GM21515 (cell line): ENCODE measurements around the gene TRMT61B.

Experiments
- ATAC-seq: cut with Tn5 transposase; IDR thresholded peaks from one replicate; pipeline ENCODE4 v1.9.1; 2021; ENCODE audit not compliant: unreplicated experiment

TRMT61B gene

DNA sequence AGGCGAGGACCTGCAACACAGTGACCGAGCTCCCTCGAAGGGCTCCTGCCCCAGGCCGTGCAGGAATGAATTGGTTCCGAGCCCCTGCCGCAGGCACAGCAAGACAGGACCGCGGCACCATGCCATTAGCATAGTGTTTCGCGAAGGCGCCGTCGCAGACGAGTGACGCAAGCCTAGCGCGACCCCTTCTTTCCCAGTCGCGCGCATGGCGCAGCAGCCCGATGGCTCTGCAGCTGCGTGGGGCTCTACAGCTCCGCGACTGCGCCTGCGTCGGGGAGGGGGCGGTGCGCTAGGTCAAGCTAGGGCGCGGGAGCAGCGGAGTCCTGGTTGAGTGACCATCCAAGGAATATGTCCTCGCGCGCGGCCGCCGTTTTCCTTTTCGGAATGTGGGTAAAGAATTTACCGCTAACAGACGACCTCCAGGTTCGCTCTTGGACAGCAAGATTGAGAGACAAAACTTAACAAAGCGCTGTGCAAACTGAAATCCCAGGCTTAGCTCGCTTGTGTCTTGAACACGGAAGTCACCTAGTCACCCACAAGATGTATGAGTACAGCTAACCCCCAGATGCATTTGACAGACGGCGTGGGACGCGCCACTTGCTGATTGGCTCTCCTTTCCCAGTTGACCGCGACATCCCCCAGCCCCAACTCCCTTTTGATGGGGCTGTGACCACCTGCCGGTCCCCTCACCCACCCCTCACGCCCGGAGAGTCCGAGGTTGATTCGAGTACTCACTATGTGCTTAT is at the start of gene TRMT61B:
TRMT61B (minus strand) TSS at position 164 of the 746 bp plus-strand sequence; CDS start at position 132, 32 bp downstream.
- ATAC-seq = peak; percentile 96

- no peak for ATAC-seq
These were observed 45.8 kb upstream of the TRMT61B start for GRCh38 chr2:28915939-28916338.

GRCh38 chr2:28909655-28910353 is 39.7 kb upstream of the TRMT61B start:
- ATAC-seq = no peak

DNA sequence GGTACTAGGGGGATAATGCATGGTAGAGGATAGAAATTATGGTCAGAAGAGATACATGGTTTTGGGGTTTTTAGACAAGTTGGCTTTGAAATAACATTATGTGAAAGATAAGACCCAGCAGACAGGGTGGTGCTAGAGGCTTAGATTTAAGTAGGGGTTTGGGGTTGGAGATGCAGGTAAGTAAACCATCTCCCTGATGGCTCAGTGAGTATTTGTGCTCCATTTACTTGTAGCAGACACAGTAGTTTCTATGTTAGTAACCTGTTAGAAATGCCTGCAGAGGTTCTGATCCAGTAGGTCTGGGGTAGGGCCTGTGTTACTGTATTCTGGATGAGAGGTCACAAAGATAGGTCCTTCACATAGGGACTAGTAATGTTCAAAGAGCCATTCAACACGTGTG is 38.1 kb upstream of the TRMT61B start:
- ATAC-seq = no peak

DNA sequence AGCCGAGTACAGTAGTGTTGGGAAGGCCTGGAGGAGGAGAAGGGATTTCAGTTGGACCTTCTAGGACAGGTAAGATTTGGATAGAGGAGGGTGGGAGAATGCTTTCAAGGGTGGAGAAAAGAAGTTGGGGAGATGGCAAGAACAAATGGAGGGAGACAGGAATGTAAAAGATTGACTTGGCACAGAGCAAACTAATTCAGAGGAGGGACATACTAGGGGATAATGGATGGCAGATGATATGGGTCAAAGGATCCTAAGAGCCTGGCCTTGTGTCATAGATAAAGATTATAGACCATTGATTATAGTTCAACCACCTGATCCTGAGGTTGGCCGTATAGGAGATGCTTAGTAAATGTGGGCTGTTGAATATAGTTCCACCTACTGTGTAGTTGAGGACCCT is 36.7 kb upstream of the TRMT61B start:
- ATAC-seq = no peak

GRCh38 chr2:28906376-28906775 is 36.3 kb upstream of the TRMT61B start:
- ATAC-seq = no peak

- ATAC-seq = no peak
These were observed 35.4 kb upstream of the TRMT61B start for GRCh38 chr2:28905533-28905932.

DNA sequence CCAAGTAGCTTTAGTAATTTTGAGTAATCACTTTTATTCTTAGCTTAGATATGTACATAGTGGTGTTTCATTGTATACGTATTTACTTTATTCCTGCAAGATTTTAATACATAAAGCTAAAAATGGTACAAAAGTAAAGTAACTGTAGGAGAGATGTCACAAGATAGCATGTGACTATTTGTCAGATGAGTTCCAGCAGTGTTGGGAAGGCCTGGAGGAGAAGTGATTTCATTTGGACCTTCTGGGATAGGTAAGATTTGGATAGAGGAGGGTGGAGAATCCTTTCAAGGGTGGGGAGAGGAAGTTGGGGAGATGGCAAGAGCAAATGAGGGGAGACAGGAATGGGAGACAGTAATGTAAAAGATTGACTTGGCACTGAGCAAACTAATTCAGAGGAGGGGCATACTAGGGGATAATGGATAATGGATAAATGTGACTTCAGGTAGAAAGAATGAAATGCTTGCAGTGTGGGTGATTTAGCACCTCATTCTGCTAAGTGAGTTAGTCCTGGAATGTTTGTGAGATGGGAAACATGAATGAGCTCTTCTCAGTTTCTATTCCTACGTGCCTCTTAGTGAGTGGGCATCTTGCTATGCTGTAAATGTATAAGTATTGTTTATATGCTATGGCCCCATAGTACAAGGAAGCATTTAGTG is 34.8 kb upstream of the TRMT61B start:
- ATAC-seq = no peak

DNA sequence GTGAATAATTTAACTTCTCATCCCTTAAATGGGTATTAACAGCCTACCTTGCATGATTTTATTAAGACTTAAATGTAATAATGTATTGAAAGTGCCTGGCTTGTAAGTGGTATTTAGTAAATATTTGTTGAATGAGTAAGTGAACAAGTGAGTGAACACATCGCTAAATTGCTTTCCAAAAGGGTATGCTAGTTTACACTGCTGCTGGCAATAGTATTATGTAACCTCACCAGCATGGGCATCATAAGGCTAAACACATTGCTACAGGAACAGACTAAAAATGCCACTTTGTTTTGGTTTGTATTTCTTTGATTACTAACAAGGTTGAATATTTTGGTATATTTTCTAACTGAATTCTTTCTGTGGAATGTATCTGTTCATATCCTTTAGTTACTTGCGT is 34.2 kb upstream of the TRMT61B start:
- no peak for ATAC-seq

- ATAC-seq = no peak
These were observed 32.5 kb upstream of the TRMT61B start for GRCh38 chr2:28902584-28902983.

GRCh38 chr2:28901841-28902240 is 31.7 kb upstream of the TRMT61B start:
- ATAC-seq = no peak

- no peak for ATAC-seq
These were observed 31.1 kb upstream of the TRMT61B start for GRCh38 chr2:28901202-28901601.

GRCh38 chr2:28898048-28898447 is 27.9 kb upstream of the TRMT61B start:
- no peak for ATAC-seq

DNA sequence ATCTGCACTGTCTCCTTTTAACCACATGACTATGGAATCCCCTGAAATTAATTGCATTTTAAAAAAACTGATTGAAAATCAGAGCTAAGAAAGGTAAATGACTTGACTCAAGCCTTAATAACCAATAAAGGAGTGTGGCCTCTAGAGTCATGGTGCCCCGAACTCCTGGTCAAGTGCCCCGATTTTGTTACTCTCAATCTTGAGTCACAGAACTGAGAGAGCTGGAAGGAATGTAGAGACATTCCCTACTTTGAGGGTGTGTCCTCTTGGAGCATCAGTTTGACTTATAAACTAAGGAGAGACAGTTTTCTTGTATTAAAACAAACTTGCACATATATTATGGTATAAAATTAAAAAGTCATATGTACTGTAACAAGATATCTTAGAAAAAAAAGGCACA is 26.8 kb upstream of the TRMT61B start:
- ATAC-seq = no peak

- no peak for ATAC-seq
These were observed 25.2 kb upstream of the TRMT61B start for GRCh38 chr2:28895189-28895893.

DNA sequence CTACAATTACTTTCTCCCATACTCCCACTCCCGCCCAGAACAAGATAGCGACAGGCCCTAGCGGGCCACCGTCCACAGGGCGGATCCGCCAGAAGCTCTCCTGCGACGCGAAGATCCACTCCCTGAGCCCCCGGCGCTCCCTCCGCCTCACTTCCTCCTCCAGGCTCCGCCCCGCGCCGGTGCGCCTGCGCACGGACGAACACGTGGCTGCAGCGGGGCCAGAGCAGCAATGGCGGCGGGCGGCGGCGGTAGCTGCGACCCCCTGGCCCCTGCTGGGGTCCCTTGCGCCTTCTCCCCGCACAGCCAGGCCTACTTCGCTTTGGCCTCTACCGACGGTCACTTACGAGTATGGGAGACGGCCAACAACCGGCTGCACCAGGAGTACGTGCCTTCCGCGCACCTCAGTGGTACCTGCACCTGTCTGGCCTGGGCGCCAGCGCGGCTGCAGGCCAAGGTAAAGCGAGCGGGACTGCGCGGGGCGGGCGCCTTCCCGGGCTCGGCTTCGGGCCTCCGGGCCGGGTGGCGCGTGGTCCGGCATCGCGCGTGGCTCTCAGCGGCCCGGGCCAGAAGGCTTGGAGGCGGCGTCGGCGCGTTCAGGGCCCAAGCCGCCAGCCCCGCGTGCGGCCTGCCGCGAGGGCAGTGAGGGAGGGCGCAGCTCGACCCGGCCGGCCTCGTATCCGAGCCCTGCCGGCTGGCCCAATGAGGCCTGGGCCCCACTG is 24.5 kb upstream of the TRMT61B start, which contains the start of gene WDR43:
WDR43 (plus strand) TSS at position 198 of the 719 bp plus-strand sequence; CDS start at position 230, 32 bp downstream.
- ATAC-seq = peak; percentile 91

- no peak for ATAC-seq
These were observed 23.4 kb upstream of the TRMT61B start for GRCh38 chr2:28893488-28893887.

DNA sequence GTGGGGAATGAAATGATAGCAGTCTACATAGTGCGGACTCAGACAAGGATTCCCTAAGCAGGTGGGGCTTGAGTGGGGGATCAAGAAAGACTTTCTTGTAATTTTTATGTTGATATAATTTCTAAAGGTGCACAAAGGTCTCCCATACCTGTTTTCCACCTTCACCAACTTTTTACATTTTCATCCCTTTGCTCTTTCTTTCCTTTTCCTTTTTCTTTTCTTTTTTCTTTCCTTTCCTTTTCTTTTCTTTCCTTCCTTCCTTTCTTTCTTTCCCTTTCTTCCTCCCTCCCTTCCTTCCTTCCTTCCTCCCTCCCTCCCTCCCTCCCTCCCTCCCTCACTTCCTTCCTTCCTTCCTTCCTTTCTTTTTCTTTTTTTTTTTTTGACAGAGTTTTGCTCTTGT is 10.1 kb upstream of the TRMT61B start:
- no peak for ATAC-seq

- no peak for ATAC-seq
These were observed 1.5 kb upstream of the TRMT61B start for GRCh38 chr2:28871620-28872019.

- ATAC-seq = peak; percentile 32
These were observed 489 bp downstream of the TRMT61B start for GRCh38 chr2:28869494-28870145.
